NB4 (cell line): ENCODE data around the gene H1-8.

Experiments
- CTCF ChIP-seq: IDR thresholded peaks from one replicate; pipeline ENCODE4 v1.5.1; 2012; ENCODE audit warnings: low read depth, low read length
- MAX ChIP-seq: IDR thresholded peaks from 2 replicates; pipeline ENCODE4 v1.6.1; 2011; ENCODE audit warnings: low read depth, low read length
- MYC ChIP-seq: IDR thresholded peaks from 2 replicates; pipeline ENCODE4 v1.6.1; 2011; ENCODE audit warnings: low read depth, low read length
- POLR2A ChIP-seq: IDR thresholded peaks from 2 replicates; pipeline ENCODE4 v1.6.1; 2011; ENCODE audit warnings: mild to moderate bottlenecking; ENCODE audit not compliant: insufficient read length; ENCODE audit errors: extremely low read depth

DNA sequence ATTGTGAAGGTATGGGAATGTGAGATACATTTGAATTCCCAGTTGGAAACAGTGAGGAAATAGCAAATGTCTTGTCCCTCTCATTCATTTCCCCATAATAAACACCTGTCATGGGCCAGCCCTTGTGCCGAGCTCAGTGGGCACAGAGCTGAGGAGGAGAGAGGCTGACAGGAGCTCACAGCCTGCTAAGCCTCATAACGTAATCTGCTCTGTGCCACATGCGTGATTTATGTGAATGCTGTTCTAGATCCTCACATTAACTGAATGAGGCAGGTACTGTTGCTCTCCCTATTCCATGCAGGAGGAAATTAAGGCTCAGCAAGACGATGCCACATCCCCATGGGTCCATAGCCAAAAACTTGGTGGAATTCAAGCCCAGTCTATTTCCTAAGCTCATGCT lies 49.8 kb upstream of the H1-8 start:
- TF ChIP-seq CTCF (no peak), POLR2A (no peak), MYC (no peak), MAX (no peak)
